Activated T-cell treated with anti-CD3 and anti-CD28 coated beads for 24 hours (primary cell): ENCODE data around the gene DMXL1.

ENCODE experiments used
- DNase-seq: peaks from one replicate; pipeline ENCODE4 v3.0.0-alpha.2; 2020; ENCODE audit warnings: low read depth

The DMXL1 gene

GRCh38 chr5:119290607-119291006 lies 219.7 kb downstream of the DMXL1 start:
- DNase-seq, result no peak

GRCh38 chr5:119291056-119291455 lies 220.2 kb downstream of the DMXL1 start:
- DNase-seq, result no peak

- DNase-seq, result no peak
Observed at GRCh38 chr5:119291877-119292276, 221.0 kb downstream of the DMXL1 start.

- no peak for DNase-seq
Observed at GRCh38 chr5:119292701-119293515, 222.0 kb downstream of the DMXL1 start.

GRCh38 chr5:119293516-119293829 lies 222.6 kb downstream of the DMXL1 start:
- DNase-seq, result no peak
